ENCODE results near the gene PTPRN2. TPM values are rescaled to one million over a fixed set of nuclear protein-coding genes. Genes with fewer than 3 reads are reported as not detected.
"Not testable (repeated sequence)": the region's sequence is repeated elsewhere in the genome, so short reads cannot be mapped to it uniquely, and the experiment has no call there.

Gene PTPRN2
- total and polyA plus RNA-seq, 8 donors, result 12.2 to 49.2 (median 31.8) TPM

DNA sequence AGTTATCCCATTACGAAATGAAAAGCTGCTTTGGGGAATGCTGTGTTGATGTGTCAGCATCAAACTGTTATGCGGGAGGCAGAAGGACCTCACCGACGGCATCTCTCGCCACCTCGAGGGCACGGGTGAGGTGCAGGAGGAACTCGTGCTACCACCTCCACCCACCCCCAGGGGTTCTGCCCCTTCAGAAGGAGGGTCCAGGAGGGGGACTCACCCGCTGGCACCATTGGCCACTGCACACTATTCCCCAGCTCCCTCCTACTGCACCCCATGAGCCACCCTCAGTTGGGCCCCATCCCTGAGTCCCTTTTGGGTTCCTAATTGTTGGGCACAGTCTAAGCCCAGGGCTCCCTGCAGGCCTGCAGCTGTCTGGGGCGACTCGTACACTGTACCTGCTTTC is 236.6 kb downstream of the PTPRN2 start:
- Histone ChIP-seq H3K27me3 (no peaks in the 10 kb centered on the region), H3K36me3 (no peaks in the 10 kb centered on the region), H3K27ac (no peak overlapping the region), H3K4me1 (no peaks in the 10 kb centered on the region), H3K4me3 (no peak overlapping the region), H3K9me3 (no peaks in the 10 kb centered on the region)
- TF ChIP-seq, protein P1, sequence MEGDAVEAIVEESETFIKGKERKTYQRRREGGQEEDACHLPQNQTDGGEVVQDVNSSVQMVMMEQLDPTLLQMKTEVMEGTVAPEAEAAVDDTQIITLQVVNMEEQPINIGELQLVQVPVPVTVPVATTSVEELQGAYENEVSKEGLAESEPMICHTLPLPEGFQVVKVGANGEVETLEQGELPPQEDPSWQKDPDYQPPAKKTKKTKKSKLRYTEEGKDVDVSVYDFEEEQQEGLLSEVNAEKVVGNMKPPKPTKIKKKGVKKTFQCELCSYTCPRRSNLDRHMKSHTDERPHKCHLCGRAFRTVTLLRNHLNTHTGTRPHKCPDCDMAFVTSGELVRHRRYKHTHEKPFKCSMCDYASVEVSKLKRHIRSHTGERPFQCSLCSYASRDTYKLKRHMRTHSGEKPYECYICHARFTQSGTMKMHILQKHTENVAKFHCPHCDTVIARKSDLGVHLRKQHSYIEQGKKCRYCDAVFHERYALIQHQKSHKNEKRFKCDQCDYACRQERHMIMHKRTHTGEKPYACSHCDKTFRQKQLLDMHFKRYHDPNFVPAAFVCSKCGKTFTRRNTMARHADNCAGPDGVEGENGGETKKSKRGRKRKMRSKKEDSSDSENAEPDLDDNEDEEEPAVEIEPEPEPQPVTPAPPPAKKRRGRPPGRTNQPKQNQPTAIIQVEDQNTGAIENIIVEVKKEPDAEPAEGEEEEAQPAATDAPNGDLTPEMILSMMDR (IDR thresholded peaks at IDR 0.05), result no peak
- DNase-seq, result peak in 1 of 6 donors; percentile 41
- ATAC-seq, result no peak
- 85 to 86% methylated on average over 11 of the region's 11 CpGs for WGBS, 2 donors
- intact Hi-C loops (cut with DNase I), result no loop called here
- FAIRE-seq, result no peak

DNA sequence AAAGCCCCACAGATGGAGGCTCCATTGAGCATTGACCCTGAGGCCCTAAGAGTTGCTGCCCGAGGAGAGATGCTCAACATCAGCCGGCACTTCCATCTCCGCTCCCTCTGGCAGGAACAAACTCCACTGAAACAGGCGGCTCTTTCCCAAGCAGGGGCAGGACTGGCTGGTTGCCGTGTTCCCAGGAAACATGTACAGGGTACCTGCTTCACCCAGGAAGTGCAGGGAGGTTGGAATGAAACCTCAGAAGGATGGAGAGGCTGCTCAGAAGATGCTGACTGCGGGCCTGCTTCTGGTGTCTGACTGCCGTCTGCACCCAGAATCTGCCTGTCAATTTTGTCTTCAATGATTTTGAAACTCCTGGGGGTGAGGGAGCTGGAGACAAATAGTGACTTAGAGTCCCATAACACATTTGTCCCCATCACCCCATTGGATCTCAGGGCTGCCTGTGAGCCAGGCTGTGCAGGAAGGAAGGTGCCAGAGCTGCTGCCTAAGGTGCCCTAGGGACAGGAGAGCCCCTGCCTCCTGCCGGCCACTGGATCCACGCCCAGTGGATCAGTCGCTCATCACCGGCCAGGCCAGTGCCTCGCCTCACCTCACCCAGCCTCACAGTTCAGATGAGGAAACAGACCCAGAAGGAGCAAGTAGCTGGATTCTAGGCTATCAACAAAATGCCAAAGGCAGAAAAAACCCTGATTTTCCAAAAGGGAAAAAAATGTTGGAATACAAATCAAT is 237.3 kb downstream of the PTPRN2 start:
- Histone ChIP-seq H3K4me1 (no peaks in the 10 kb centered on the region), H3K27me3 (no peaks in the 10 kb centered on the region), H3K9me3 (no peaks in the 10 kb centered on the region), H3K4me3 (no peak overlapping the region), H3K36me3 (no peaks in the 10 kb centered on the region), H3K27ac (no peak overlapping the region)
- ATAC-seq (no peak), FAIRE-seq (no peak), DNase-seq (peak in 1 of 6 donors; percentile 35)
- intact Hi-C loops (cut with DNase I), result no loop called here
- 81 to 87% methylated on average over 12 of the region's 12 CpGs for WGBS, 2 donors
- TF ChIP-seq, protein P1 (IDR thresholded peaks at IDR 0.05), result no peak

DNA sequence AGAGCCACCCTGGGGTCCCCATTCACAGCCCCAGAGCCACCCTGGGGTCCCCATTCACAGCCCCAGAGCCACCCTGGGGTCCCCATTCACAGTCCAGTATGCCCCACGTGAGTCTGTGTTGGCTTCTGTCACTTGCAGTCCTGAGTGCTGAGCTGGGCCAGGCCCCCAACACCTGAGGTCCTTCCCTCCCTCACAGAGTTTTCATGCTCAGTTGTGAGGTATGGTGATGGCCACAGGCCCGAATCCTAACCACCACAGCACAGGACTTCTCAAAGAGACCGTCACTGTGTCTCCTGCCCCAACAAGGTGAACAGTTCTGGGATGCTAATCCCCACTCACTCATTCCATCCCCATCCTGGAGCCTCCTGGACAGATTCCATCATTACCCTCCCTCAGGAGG is 239.2 kb downstream of the PTPRN2 start:
- intact Hi-C loops (cut with DNase I), result no loop called here
- TF ChIP-seq, protein P1 (IDR thresholded peaks at IDR 0.05), result no peak
- Histone ChIP-seq H3K27me3 (no peaks in the 10 kb centered on the region), H3K27ac (no peak overlapping the region), H3K9me3 (no peaks in the 10 kb centered on the region), H3K36me3 (no peaks in the 10 kb centered on the region), H3K4me1 (no peaks in the 10 kb centered on the region), H3K4me3 (no peak overlapping the region)
- FAIRE-seq, result no peak
- DNase-seq, result peak in 1 of 6 donors; percentile 6
- ATAC-seq, result no peak
- 84 to 85% methylated on average over 3 of the region's 3 CpGs for WGBS, 2 donors

DNA sequence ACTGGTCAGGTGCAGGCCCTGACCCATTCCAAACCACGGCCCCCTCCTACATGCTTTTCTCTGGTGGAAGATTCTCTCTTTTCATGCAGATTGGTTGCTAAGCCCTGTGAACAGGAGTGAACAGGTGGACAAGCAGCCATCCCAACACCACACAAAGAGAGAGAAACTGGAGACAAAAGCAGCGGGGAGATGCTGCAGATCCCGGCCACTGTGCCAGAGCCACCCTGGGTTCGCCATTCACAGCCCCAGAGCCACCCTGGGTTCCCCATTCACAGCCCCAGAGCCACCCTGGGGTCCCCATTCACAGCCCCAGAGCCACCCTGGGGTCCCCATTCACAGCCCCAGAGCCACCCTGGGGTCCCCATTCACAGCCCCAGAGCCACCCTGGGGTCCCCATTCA is 239.6 kb downstream of the PTPRN2 start:
- H3K9me3 ChIP-seq; ATAC-seq; H3K27me3 ChIP-seq; H3K27ac ChIP-seq; H3K4me3 ChIP-seq; H3K36me3 ChIP-seq; H3K4me1 ChIP-seq; intact Hi-C loops (cut with DNase I); FAIRE-seq: not testable (repeated sequence)
- WGBS, 2 donors, result 93 to 96% methylated on average over 4 of the region's 4 CpGs
- peak in 1 of 6 donors; percentile 14 for DNase-seq

DNA sequence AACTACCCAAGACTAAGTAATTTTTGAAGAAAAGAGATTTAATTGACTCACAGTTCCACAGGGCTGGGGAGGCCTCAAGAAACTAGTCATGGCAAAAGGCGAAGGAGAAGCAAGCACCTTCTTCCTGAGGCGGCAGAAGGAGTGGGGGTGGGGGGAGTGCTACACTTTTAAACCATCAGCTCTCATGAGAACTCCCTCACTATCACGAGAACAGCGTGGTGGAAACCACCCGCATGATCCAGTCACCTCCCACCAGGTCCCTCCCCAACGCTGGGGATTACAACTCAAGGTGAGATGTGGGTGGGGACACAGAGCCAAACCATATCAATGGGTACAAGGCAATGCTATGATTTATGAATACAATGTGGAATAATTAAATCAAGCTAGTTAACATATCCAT is 241.9 kb downstream of the PTPRN2 start:
- ATAC-seq, result no peak
- Histone ChIP-seq H3K27ac (no peak overlapping the region), H3K4me3 (no peak overlapping the region), H3K36me3 (no peaks in the 10 kb centered on the region), H3K4me1 (no peaks in the 10 kb centered on the region), H3K9me3 (no peaks in the 10 kb centered on the region), H3K27me3 (no peaks in the 10 kb centered on the region)
- intact Hi-C loops (cut with DNase I), result no loop called here
- TF ChIP-seq, protein P1 (IDR thresholded peaks at IDR 0.05), result no peak
- 76 to 77% methylated on average over 6 of the region's 6 CpGs for WGBS, 2 donors
- peak in 1 of 6 donors; percentile 4 for DNase-seq
- no peak for FAIRE-seq
